GM12875 (cell line): Measurements from ENCODE around the gene PCDHGB5.
A peak's percentile ranks its signal among the peaks of the same experiment; 100 is the strongest.
"Not testable (repeated sequence)": the region's sequence is repeated elsewhere in the genome, so short reads cannot be mapped to it uniquely, and the experiment has no call there.

ENCODE experiments used
- H3K4me3 ChIP-seq: one replicate; pipeline ENCODE4 v1.5.1; 2011; ENCODE audit warnings: low read depth, low read length, control low read depth
- TF ChIP-seq, protein P1 (sequence below): IDR thresholded peaks from 2 replicates; pipeline ENCODE4 v1.5.1; 2011; ENCODE audit warnings: low read depth, mild to moderate bottlenecking, control low read depth, inconsistent platforms, low read length, moderate library complexity, borderline replicate concordance; ENCODE audit not compliant: insufficient read depth

PCDHGB5 gene

DNA sequence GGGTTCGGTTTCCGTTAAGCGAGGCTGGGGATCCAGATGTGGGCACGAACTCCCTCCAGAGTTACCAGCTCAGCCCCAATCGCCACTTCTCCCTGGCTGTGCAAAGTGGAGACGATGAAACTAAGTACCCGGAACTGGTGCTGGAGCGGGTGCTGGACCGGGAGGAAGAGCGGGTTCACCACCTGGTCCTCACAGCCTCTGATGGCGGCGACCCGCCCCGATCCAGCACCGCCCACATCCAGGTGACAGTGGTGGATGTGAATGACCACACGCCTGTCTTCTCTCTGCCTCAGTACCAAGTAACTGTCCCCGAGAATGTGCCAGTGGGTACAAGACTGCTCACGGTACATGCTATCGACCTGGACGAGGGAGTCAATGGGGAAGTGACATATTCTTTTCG lies 14.4 kb upstream of the PCDHGB5 start:
- H3K4me3 ChIP-seq, result no peak overlapping the region
- TF ChIP-seq, protein P1, sequence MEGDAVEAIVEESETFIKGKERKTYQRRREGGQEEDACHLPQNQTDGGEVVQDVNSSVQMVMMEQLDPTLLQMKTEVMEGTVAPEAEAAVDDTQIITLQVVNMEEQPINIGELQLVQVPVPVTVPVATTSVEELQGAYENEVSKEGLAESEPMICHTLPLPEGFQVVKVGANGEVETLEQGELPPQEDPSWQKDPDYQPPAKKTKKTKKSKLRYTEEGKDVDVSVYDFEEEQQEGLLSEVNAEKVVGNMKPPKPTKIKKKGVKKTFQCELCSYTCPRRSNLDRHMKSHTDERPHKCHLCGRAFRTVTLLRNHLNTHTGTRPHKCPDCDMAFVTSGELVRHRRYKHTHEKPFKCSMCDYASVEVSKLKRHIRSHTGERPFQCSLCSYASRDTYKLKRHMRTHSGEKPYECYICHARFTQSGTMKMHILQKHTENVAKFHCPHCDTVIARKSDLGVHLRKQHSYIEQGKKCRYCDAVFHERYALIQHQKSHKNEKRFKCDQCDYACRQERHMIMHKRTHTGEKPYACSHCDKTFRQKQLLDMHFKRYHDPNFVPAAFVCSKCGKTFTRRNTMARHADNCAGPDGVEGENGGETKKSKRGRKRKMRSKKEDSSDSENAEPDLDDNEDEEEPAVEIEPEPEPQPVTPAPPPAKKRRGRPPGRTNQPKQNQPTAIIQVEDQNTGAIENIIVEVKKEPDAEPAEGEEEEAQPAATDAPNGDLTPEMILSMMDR, result no peak

- H3K4me3 ChIP-seq, result no peak overlapping the region
- TF ChIP-seq, protein P1, result no peak
These were observed 13.1 kb upstream of the PCDHGB5 start for GRCh38 chr5:141384471-141385267.

- TF ChIP-seq, protein P1, result peak; percentile 31; the same call in 1 of the 2 replicates
- not testable (repeated sequence) for H3K4me3 ChIP-seq
These were observed 10.0 kb upstream of the PCDHGB5 start, which contains the start of gene PCDHGB4 for GRCh38 chr5:141387557-141388311. TSS of gene PCDHGB4 (plus strand) at chr5:141387698. CDS start at chr5:141387885, 187 bp downstream.

DNA sequence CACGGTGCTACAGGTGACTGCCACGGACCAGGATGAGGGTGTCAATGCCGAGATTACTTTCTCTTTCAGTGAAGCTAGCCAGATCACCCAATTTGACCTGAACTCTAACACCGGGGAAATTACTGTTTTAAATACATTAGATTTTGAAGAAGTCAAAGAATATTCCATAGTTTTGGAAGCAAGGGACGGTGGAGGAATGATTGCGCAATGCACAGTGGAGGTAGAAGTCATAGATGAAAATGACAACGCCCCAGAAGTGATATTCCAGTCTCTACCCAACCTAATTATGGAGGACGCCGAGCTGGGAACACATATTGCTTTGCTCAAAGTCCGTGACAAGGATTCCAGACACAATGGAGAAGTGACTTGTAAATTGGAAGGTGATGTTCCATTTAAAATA lies 9.1 kb upstream of the PCDHGB5 start:
- TF ChIP-seq, protein P1, result no peak
- H3K4me3 ChIP-seq, result no peak overlapping the region

DNA sequence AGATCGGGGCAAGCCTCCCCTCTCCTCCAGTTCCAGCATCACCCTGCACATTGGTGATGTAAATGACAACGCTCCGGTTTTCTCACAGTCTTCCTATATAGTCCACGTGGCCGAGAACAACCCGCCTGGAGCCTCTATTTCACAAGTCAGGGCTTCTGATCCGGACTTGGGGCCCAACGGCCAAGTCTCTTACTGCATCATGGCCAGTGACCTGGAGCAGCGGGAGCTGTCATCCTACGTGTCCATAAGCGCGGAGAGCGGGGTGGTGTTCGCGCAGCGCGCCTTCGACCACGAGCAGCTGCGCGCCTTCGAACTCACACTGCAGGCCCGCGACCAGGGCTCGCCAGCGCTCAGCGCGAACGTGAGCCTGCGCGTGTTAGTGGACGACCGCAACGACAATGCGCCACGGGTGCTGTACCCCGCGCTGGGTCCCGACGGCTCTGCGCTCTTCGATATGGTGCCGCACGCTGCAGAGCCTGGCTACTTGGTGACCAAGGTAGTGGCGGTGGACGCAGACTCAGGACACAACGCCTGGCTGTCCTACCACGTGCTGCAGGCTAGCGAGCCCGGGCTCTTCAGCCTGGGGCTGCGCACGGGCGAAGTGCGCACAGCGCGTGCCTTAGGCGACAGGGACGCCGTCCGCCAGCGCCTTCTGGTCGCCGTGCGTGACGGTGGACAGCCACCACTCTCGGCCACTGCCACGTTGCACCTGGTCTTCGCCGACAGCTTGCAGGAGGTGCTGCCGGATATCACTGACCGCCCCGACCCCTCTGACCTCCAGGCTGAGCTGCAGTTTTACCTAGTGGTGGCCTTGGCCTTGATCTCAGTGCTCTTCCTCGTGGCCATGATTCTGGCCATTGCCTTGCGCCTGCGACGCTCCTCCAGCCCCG lies 8.3 kb upstream of the PCDHGB5 start:
- no peak overlapping the region for H3K4me3 ChIP-seq
- TF ChIP-seq, protein P1, result no peak

DNA sequence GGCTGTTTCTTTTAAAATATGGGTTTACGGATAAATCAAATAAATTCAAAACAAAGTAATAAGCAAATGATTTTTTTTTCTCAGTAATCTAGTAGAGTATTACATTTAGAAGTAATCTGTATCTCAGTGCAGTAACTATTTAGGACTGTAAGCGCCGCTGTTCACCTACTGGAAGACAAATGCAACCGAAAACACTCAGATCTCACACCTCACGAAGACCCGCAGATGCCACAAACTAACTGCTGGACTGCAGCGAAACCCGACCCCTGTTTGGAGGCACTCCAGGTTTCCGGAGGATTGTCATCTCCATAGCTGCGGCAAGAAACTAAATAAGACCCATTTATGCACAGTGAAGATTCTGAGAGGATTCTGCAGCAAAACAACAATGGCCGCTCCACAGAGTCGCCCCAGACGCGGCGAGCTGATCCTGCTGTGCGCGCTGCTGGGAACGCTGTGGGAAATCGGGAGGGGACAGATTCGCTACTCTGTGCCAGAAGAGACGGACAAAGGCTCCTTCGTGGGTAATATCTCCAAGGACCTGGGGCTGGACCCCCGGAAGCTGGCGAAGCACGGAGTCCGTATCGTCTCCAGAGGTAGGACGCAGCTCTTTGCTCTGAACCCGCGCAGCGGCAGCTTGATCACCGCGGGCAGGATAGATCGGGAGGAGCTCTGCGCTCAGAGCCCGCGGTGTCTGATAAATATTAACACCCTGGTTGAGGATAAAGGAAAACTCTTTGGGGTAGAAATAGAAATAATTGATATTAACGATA lies 5.1 kb upstream of the PCDHGB5 start, which contains the start of gene PCDHGA8:
Gene PCDHGA8, plus strand, starts transcription at position 205 of the 770 bp plus-strand sequence. Its CDS starts 181 bp downstream, at position 386.
- H3K4me3 ChIP-seq, result no peak within 1 kb of the TSS
- TF ChIP-seq, protein P1, result peak; percentile 8; the same call in 1 of the 2 replicates
